Stomach (tissue), 4 donors: Measurements from ENCODE around the gene ARHGAP21.
"Not testable (repeated sequence)": the region's sequence is repeated elsewhere in the genome, so short reads cannot be mapped to it uniquely, and the experiment has no call there.

Experiments
- POLR2A ChIP-seq, 4 donors: fragments of 450-650 bp; IDR thresholded peaks; one replicate each; pipeline ENCODE4 v1.6.1; 2016; ENCODE audit warnings: antibody characterized with exemption in 4 of 4, control low read depth in 2 of 4, mild to moderate bottlenecking in 1 of 4, moderate library complexity in 1 of 4
- TF ChIP-seq, protein P1 (sequence below), 7 experiments: fragments of 450-650 bp in 4 of 7; fragments of 200-600 bp in 3 of 7; sonication (generic) in 3 of 7; IDR thresholded peaks; one replicate each; pipeline ENCODE4 v1.5.1; 2016 to 2019; ENCODE audit warnings: antibody characterized with exemption in 7 of 7, control low read depth in 2 of 7, mild to moderate bottlenecking in 1 of 7

DNA sequence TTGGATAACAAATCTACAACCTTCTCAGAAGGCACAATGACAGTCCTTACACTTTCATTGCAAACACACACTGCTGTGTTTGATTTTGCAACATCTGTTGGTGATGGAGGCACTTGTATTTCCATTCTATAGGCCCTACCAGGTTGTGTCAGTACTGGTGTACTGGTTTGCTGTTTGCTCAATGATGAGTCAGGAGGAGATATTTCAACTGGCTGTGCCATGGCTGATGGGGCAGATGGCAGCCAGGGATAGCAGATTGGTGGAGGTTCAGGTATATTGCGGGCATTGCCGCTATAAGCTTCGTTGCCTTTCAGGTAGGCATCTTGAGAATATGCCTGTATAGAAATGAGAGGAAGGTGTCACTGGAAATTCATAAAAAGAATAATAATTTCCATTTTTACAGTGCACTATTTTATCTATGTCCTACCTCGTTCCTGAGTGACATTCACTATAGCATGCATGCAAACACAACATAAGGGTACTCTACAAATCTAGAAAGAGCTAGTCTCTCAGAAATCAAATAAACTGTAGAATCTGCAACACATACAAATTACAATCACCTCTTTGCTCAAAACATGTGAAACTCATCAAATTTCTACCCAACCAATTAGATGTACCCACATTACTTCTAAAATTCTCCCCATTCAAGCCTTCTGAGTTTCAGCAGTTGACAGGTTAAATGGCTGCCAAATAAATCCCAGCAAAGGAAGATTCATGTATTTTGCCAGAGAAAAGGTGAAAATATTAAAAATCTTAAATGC lies 102.5 kb downstream of the ARHGAP21 start:
- TF ChIP-seq, protein P1, sequence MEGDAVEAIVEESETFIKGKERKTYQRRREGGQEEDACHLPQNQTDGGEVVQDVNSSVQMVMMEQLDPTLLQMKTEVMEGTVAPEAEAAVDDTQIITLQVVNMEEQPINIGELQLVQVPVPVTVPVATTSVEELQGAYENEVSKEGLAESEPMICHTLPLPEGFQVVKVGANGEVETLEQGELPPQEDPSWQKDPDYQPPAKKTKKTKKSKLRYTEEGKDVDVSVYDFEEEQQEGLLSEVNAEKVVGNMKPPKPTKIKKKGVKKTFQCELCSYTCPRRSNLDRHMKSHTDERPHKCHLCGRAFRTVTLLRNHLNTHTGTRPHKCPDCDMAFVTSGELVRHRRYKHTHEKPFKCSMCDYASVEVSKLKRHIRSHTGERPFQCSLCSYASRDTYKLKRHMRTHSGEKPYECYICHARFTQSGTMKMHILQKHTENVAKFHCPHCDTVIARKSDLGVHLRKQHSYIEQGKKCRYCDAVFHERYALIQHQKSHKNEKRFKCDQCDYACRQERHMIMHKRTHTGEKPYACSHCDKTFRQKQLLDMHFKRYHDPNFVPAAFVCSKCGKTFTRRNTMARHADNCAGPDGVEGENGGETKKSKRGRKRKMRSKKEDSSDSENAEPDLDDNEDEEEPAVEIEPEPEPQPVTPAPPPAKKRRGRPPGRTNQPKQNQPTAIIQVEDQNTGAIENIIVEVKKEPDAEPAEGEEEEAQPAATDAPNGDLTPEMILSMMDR (IDR thresholded peaks at IDR 0.05), result not testable (repeated sequence)
- TF ChIP-seq POLR2A (IDR thresholded peaks at IDR 0.05), result not testable (repeated sequence)
